Measurements from ENCODE around the gene TEAD4.

GRCh38 chr12:3048540-3048939, 89.3 kb downstream of the TEAD4 start:
- no peak for TF ChIP-seq CTCF (IDR thresholded peaks at IDR 0.05)
- no peak for TF ChIP-seq POLR2A (IDR thresholded peaks at IDR 0.05)
